Cardiac fibroblast (primary cell): Measurements from ENCODE around the gene LMNB1.

Source experiments
- DNase-seq, 2 donors: peaks; one replicate each; pipeline versions ENCODE4 v3.0.0 to v3.0.0-alpha.2; 2010; ENCODE audit warnings: low read depth in 2 of 2
- H3K4me3 ChIP-seq, 2 donors: replicated peaks in 1 of 2; 1 replicate in 1 of 2; 2 replicates in 1 of 2; pipeline ENCODE4 v1.5.1; 2011; ENCODE audit warnings: low read depth in 2 of 2, low read length in 2 of 2, mild to moderate bottlenecking in 2 of 2, moderate library complexity in 1 of 2
- TF ChIP-seq, protein P1 (sequence below): IDR thresholded peaks from one replicate; pipeline ENCODE4 v1.5.1; 2011; ENCODE audit warnings: low read depth, mild to moderate bottlenecking, low read length, inconsistent platforms

LMNB1 gene

GRCh38 chr5:126826619-126827215 is 49.8 kb downstream of the LMNB1 start:
- no peak for DNase-seq
- TF ChIP-seq, protein P1, sequence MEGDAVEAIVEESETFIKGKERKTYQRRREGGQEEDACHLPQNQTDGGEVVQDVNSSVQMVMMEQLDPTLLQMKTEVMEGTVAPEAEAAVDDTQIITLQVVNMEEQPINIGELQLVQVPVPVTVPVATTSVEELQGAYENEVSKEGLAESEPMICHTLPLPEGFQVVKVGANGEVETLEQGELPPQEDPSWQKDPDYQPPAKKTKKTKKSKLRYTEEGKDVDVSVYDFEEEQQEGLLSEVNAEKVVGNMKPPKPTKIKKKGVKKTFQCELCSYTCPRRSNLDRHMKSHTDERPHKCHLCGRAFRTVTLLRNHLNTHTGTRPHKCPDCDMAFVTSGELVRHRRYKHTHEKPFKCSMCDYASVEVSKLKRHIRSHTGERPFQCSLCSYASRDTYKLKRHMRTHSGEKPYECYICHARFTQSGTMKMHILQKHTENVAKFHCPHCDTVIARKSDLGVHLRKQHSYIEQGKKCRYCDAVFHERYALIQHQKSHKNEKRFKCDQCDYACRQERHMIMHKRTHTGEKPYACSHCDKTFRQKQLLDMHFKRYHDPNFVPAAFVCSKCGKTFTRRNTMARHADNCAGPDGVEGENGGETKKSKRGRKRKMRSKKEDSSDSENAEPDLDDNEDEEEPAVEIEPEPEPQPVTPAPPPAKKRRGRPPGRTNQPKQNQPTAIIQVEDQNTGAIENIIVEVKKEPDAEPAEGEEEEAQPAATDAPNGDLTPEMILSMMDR: no peak
- H3K4me3 ChIP-seq: no peak overlapping the region

GRCh38 chr5:126829098-126829497 is 52.2 kb downstream of the LMNB1 start:
- TF ChIP-seq, protein P1: no peak
- H3K4me3 ChIP-seq: no peak overlapping the region
- no peak for DNase-seq

GRCh38 chr5:126830061-126830460 is 53.1 kb downstream of the LMNB1 start:
- no peak for DNase-seq
- no peak overlapping the region for H3K4me3 ChIP-seq
- TF ChIP-seq, protein P1: no peak

- TF ChIP-seq, protein P1: no peak
- no peak for DNase-seq
Measured at GRCh38 chr5:126831156-126831555, 54.2 kb downstream of the LMNB1 start.

DNA sequence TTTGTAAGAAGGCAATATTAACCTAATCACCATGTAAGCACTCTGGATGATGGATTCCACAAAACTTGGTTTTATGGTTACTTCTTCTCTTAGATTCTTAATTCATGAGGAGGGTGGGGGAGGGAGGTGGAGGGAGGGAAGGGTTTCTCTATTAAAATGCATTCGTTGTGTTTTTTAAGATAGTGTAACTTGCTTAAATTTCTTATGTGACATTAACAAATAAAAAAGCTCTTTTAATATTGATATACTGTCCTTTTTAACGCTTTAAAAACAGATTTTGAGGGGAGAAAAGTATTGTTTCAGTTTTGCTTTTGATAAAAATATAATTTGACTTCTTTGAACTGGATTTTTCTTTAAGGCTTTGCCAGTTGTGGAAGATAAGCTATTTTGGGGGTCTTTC is 59.8 kb downstream of the LMNB1 start:
- DNase-seq: no peak
- H3K4me3 ChIP-seq: no peak overlapping the region
- TF ChIP-seq, protein P1: no peak

More at GRCh38 chr5:126831156-126831555, 54.2 kb downstream of the LMNB1 start:
- no peak overlapping the region for H3K4me3 ChIP-seq

DNA sequence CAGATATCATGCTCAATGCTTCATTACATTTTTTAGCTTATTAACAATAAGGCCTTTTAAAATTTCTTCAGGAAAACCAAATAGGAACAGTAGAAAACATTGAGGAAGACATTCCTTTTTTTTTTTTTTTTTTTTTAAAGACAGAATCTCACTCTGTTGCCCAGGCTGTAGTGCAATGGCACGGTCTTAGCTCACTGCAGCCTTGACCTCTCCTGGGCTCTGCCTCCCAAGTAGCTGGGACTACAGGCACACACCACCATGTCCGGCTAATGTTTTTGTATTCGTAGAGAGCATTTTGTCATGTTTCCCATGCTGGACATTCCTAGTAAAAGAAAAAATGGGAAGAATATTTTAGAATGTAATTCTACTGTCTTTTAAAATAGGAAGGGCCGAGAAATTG is 60.3 kb downstream of the LMNB1 start:
- TF ChIP-seq, protein P1: no peak
- no peak overlapping the region for H3K4me3 ChIP-seq
- no peak for DNase-seq
